Measurements from ENCODE around the gene LIAS.
A peak's percentile ranks its signal among the peaks of the same experiment; 100 is the strongest.
"Not testable (repeated sequence)": the region's sequence is repeated elsewhere in the genome, so short reads cannot be mapped to it uniquely, and the experiment has no call there.

LIAS gene

DNA sequence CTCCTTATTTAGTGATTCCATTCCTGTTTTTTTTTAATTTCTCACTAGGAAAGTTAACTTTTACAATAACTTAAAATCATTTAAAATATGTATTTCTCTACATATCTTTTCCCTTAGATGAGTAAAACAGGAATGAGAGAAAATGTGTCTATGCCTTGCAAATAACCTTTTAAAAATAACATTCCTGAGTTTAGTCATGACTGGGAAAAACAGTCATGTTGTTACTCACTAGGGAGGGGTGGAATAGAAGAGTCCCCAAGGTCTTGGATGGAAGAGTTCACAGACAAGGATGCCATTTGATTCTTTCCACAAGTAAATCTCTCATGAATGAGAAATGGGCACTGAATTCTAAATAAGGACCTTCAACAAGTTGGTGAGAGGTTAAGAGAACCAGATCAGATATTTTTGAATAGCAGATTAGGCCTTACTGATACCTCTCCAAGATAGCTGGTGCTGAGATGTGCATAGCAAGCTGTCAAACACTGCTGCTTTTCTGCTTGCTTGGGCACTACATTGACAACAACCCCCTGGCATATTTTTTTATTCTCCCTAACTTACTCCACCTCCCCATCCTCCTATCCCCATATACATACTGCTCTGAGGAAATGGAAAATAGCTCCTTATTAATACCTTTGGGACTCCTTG lies 43.3 kb downstream of the LIAS start:
- no peak for DNase-seq

DNA sequence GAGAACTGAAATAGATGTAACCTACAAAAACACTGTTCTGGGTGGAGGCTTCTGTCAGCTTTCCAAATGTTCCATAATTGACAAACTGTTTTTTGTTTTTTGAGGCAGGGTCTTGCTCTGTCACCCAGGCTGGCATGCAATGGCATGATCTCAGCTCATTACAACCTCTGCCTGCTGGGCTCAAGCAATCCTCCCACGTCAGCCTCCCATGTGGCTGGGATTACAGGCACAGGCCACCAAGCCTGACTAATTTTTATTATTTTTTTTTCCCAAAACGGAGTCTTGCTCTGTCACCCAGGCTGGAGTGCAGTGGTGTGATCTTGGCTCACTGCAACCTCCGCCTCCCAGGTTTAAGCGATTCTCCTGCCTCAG lies 43.8 kb downstream of the LIAS start:
- not testable (repeated sequence) for DNase-seq

DNA sequence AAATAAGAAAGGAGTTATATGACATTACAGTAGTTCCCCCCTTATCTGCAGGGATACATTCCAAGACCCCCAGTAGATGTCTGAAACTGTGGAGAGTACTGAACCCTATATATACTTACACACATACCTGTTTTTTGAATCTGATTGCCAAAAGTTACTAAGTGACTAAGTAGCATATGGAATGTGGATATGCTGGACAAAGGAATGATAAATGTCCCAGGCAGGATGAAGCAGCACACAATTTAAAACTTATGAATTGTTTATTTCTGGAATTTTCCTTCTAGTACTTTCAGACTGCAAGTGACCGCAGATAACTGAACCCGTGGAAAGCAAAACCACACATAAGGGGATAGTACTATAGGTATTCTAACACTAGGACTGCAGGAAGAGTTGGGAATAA lies 45.7 kb downstream of the LIAS start:
- no peak for DNase-seq

DNA sequence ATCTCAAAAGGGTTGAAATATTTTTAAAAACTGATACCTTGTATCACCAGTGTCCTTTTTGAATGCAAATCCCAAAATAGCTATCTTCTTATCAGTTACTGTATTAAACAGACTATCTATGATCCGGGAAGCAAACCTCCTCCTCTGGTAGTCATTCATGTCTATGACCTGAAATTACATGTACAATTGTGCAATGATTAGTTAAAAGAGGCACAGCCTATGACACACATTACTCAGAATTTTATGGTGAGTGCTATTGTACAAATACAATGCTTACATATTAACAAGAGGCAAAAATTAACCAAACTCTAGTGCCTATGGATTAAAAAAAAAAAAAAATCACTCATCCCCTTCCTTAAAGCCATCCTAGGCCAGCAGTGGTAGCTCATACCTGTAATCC lies 46.7 kb downstream of the LIAS start:
- no peak for DNase-seq

DNA sequence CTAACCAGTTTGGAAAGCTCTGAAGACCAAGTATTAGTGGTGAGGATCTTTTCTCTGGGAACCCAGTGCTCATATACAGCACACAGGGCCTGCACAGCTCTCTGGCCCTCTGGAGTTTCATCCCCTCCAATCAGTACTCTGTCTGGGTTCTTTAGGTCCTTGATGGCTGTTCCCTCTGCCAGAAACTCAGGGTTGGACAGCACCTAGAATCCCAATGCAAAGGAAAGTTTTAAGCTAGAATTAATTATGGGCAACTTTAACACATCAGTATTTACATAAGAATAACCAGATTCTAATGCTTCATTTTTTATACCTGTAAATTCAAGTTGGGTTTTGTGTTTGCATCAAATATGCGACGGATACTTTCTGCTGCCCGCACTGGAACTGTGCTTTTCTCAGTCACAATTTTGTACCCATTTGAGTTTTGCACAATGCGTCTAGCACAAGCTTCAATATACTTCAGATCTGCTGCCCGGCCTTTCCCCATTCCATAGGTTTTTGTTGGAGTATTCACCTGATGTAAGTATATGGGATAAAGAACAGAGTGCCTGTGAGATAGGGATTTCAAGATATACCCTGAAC lies 51.6 kb downstream of the LIAS start:
- no peak for DNase-seq

DNA sequence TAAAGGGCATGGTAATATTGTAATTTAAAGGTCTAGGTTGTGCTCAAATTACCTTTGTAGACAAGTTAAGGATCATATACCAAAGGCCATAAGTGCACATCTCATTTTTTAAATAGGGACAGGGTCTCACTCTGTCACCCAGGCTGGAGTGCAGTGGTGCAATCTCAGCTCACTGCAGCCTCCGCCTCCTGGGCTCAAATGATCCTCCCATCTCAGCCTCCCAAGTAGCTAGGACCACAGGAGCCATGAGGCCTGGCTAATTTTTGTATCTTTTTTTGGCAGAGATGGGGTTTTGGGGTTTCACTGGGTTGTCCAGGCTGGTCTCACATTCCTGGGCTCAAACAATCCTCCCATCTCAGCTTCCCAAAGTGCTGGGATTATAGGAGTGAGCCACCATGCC lies 55.4 kb downstream of the LIAS start:
- DNase-seq = not testable (repeated sequence)

DNA sequence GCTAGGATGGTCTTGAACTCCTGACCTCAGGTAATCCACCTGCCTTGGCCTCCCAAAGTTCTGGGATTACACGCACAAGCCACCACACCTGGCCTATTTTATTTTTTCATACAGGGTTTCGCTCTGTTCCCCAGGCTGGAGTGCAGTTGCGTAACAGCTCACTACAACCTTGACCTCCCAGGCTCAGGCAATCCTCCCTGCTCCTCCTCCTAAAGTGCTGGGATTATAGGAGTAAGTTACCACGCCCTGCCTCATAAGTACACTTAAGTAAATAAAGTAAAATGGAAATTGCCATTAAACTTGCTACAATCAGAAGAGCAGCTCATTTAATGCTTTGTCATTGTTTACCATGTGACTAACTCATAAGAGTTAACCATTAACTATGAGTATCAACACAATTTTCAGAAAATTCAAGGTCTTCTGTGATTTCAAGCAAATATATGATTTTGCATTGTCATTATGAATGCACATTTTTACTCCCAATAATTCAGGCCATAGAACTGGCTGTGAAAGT lies 56.1 kb downstream of the LIAS start:
- no peak for DNase-seq

DNA sequence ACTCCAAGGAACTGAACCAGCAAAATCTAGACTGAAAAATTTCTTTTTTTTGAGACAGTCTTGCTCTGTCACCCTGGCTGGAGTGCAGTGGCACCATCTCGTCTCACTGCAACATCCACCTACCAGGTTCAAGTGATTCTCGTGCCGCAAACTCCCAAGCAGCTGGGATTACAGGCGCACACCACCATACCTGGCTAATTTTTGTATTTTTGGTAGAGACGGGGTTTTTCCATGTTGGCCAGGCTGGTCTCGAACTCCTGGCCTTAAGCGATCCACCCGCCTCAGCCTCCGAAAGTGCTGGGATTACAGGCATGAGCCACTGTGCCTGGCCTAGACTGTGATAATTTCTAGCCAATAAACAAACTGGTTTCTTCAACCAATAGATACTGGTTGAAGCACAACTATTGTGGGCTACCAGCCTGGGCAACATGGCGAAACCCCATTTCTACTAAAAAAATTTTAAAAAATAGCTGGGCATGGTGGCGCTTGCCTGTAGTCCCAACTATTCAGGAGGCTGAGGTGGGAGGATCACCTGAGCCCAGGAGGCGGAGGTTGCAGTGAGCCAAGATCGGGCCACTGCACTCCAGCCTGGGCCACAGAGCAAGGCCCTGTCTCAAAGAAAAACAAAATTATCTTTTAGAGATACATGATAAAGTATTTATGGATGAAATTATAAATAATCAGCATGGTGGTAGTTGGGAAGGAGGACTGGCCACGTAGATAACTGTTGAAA lies 57.0 kb downstream of the LIAS start:
- DNase-seq = not testable (repeated sequence)

DNA sequence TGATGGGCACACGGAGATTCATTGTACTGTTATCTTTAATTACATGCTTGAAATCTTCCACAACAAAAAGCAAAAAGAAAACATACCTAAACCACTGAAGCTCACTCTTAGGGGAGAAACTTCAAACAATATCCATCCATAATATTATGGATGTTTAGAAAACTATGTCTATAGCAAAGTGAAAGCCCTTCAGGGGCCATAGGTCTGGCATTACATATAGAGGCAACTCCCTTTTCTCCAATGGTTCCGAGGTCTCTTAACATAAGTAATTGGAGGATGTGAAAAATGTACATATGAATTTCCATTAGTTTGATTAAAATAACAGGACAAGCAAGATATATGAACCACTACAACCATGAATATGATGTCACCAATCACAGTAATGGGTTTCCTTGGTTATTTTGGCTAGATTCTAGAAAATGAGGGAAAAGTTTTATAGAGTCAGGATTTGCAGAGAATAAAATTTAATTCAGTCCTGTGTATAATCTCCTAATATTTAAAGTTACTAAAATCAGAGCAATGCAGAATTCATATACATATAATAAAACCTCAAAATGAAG lies 57.6 kb downstream of the LIAS start:
- no peak for DNase-seq

DNA sequence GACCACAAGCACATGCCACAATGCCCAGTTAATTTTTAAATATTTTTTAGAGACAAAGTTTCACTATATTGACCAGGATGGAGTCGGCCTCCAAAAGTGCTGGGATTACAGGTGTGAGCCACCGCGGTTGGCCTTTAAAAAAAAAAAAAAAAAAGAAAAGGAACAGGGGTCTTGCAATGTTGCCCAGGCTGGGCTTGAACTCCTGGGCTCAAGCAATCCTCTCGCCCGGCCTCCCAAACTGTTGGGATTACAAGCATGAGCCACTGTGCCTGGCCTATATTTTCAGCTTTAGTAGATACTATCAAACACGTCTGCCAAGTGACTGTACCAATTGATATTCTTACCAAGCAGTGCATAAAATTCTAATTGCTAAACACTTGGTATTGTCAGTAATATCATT lies 59.6 kb downstream of the LIAS start:
- DNase-seq = no peak

DNA sequence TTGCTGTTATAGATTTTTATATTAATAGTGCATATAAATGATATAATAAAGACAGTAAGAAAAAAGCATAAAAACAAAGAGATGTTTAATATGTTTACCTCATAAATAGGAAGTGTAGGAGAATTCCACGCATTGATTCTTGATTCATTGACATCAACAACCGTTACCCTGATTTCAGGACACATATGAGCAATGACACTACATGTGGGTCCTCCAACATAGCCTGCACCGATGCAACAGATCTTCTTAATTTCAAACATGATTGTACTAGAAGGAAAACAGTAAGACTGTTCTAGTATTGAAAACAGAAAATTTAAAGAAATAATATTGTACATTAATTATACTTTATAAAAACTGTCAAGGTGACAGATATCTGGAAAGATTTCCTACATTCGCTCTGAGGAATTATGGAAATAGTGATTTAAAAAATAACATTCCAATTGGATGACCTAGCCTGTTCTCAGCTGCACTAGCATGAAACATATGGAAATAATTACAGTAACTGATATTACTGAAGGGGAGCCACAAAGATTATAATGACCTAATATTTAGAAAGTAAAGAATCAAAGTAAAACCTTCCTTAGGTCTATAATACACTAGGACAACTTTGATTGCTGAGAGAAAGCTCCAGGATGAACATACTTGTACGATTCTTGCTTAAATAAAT lies 62.5 kb downstream of the LIAS start:
- no peak for DNase-seq

DNA sequence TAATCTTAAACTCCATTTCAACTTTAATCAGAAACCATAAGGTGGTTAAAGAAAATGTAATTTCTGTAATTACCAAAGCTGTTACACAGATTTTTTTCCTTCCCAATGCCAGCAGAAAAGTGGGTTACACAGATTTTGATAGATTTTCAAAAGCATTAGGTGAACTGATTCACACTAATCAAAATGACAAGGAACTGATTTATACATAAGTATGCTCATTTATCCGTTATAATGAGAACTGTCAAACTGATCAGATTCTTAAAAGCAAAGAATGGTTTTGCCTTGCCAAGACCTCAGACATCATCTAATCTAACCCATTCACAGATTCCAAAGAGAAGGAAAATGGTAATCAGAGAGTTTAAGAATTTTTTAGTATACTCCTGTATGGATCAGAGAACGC lies 63.2 kb downstream of the LIAS start:
- DNase-seq = no peak

DNA sequence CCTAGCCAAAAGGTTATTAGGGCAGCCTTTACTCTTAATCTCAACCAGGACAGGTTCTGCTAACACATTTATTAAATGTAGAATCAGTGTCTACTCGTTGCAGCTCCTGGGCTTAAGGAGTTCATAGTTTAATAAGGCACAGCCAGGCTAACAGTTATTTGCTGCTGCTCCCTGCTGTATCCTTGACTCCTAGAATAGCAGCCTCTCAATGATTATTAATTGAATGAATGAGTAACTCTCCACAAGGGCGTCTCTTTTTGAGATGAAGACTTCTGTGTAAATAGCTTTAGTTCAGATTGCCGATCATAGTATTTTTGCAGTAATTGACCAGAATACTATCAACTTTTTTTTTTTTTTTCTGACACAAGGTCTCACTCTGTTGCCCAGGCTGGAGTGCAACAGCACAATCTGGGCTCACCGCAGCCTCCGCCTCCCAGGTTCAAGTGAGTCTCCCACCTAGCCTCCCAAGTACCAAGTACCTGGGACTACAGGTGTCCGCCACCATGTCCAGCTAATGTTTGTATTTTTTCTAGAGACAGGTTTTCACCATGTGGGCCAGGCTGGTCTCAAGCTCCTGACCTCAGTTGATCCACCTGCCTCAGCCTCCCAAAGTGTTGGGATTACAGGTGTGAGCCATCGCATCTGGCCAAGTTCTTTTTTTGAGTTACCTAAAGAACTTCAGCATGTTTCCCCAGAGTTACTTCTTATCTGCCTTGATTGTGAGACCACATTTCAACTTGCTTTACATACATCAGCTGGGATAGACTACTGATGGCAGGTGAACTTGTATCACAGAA lies 65.5 kb downstream of the LIAS start:
- DNase-seq = no peak

DNA sequence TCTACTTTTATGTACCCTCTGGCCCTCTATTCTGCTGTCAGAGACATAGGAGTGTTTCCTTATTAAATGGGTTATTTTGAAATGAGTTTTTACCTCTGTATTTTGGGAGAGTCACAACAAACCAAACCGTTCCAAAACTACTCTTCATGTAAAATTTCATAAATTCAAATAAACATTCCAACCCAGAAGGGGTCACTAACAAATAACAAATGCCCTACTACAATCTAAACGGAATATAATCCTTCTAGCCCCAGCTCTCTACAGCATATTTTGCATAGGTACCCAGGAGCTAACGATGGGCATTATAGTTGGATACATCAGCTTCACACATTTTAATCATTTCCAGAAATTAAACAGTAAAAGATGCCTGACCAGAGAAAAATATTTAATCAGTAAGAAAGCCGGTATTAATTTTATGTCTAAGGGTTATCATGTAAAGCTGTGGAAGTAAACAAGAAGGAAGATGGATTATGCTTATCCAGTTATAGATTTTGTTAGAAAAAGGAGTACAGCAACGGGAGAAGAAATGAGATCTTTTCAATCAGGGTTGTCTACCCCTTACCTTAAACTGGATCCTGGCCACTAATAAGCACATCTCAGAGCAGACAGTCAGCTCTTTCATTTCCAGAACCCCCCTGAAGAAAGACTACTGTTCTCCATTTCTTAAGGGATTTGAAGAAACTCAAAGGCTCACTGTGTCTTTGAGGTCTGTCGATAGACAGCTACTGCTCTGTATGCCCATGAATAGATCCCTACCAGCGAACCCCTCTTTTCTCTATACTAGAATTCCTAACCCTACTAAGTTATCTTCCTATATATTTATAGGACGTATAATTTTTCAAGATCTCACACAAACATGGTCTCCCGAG lies 67.2 kb downstream of the LIAS start:
- DNase-seq = no peak

DNA sequence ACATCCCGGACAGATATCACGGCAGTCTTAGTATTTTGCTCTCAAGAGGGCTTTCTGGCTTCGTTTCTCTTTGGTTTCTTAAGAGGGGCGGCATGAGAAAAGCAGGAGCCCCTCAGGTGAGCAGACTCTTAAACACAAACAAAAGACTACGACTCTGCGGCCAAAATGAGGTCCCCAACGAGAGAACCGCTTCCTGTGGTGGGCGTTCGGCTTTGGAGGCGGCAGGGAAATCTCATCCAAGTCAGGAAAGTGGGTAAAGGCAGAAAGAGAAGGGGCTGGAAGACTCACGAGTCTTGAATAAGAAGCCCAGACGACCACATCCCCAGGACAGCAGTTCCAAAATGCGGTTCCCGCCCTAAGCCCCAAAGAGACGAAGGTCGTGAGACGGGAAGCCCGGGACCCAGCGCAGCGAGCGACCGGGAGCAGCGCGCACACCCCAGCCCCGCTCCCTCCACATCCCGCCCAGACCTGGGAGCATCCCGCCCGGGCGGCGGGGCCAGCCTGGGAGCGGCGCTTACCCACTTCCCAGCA lies 68.0 kb downstream of the LIAS start:
- peak; percentile 16 for DNase-seq

DNA sequence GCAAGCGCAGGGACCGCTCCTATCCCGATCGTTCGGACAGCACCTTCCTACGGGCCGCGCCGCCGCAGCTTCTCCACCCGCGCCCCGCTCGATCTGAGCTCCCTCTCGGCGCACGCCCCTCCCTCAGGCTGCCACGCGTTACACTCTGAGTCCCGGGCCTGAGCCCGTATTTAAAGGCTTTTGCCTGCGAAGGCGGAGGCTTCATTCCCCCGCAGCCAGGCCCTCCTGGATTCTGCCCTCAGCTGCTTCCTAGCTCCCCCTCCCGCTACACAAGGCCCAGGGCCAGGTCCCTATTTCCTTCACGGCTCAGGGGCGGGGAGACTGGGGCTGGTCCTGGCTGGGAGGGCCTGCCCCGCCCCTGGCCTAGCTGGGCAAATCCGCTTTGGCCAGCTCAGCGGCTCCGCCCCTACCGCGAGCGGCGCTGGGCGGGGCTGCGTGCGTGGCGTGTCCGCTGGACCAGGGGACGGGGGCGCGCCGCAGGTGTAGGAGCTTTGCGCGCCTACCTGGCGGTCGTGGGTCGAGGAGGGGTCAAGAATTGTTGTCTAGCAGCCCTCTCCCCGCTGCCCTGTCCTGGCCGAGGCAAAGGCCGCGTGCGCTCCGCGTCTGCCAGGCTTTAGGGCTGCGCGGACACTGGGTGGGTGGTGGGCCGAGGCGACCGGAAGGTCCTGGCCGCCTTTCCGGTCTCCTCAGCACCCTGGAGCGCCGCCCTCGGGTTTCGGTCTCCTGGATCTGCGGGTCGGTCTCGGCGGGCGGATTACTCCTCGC lies 68.6 kb downstream of the LIAS start, which contains the start of gene UGDH:
Gene UGDH, minus strand, starts transcription at position 144 of the 765 bp plus-strand sequence. CDS start 5,927 bp downstream, outside the sequence.
- DNase-seq = peak; percentile 94

DNA sequence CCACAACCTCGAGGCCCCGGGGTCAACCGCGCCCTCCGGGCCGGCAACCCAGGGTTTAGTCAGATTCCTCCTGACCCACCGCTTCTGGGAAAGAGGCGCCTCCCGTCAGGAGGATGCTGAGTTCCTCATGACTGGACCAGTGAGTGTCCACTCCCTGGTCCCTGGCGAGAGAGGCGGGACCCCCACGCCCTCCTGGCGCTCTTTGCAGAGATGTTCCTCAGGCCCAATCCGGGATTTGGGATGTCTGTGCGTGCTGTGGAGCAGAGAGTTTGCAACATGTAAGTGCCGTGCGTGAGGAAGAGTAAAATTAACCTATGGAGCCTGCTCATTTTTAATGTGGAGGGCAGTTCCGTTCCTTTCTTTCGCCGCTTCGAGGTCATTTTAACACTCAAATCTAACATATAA lies 69.2 kb downstream of the LIAS start:
- DNase-seq = no peak
